ENCODE results near the gene EEIG1. TPM values are rescaled to one million over a fixed set of nuclear protein-coding genes. Genes with fewer than 3 reads are reported as not detected.
A peak's percentile ranks its signal among the peaks of the same experiment; 100 is the strongest.

The EEIG1 gene
- total RNA-seq, 1 experiment from 2014 or later: 52.3 TPM

DNA sequence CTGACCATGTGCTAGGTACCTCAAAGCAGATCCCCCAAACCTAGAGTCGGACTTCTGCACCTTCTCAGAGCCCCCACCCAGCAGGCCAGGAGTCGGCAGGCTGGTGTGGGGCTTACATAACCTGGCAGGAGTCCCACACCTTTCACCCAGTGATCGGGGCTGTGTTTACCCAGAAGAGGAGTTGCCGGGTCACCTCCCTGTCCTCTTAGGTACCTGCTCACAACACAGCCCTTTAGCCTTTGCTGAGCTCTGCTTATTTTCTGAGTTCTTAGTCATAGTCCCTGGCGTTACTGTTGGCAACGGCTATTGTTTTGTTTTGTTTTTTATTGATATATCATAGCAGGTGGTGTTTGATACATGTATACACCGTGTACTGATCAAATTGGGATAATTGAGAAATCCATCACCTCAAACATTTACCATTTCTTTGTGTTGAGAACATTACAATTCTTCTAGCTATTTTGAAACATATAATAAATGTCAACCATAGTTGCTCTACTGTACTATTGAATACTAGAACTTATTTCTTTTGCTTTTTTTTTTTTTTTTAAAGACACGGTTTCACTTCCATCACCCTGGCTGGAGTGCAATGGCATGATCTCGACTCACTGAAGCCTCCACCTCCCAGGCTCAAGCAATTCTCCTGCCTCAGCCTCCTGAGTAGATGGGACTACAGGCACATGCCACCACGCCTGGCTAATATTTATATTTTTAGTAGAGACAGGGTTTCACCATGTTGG lies 10.4 kb upstream of the EEIG1 start:
- Histone ChIP-seq H3K9ac (ENCODE audit: extremely low read depth, insufficient read length, low read length) (no peak overlapping the region), H3K18ac (ENCODE audit: insufficient read length, low read depth, low read length) (no peak overlapping the region), H2BK20ac (ENCODE audit: low read depth, low read length, poor library complexity, severe bottlenecking) (no peak overlapping the region), H3K27me3 (ENCODE audit: insufficient read depth, low read length) (no peaks in the 10 kb centered on the region), H4K20me1 (ENCODE audit: control insufficient read depth, insufficient read depth, insufficient read length) (no peaks in the 10 kb centered on the region), H4K91ac (ENCODE audit: insufficient read length, low read depth, low read length) (no peak overlapping the region), H2BK120ac (ENCODE audit: low read depth, low read length, poor library complexity, severe bottlenecking) (no peak overlapping the region), H3K4me1 (ENCODE audit: insufficient read depth, low read length) (no peaks in the 10 kb centered on the region), H2BK15ac (ENCODE audit: low read depth, low read length) (no peak overlapping the region), H3K56ac (ENCODE audit: insufficient read length, low read depth, low read length) (no peak overlapping the region), H3K79me1 (ENCODE audit: insufficient read depth, low read depth, low read length, poor library complexity, severe bottlenecking) (no peaks in the 10 kb centered on the region), H4K5ac (ENCODE audit: insufficient read length, low read depth, low read length) (no peak overlapping the region), H2AFZ (ENCODE audit: low read length) (no peak overlapping the region), H3K23me2 (ENCODE audit: insufficient read length, low read depth, low read length, poor library complexity, severe bottlenecking) (no peaks in the 10 kb centered on the region), H2AK5ac (ENCODE audit: insufficient read length, low read length) (no peak overlapping the region), H3K23ac (ENCODE audit: insufficient read length, low read depth, low read length) (no peak overlapping the region), H3K27ac (ENCODE audit: insufficient read length, low read depth, low read length) (no peak overlapping the region), H3T11ph (ENCODE audit: low read length) (no peak overlapping the region), H4K8ac (replicated peaks; ENCODE audit: insufficient read length, low read depth, low read length) (no peak overlapping the region), H2BK12ac (ENCODE audit: insufficient read length, low read depth, low read length) (no peak overlapping the region), H3K4ac (ENCODE audit: low read depth, low read length) (no peak overlapping the region), H3K14ac (ENCODE audit: insufficient read depth, low read length) (no peak overlapping the region; the same call in 1 of the 2 replicates), H3K4me2 (ENCODE audit: insufficient read depth, insufficient read length, low read length) (no peak overlapping the region), H2BK5ac (ENCODE audit: insufficient read length, low read length) (no peak overlapping the region), H3K79me2 (ENCODE audit: insufficient read depth, low read length) (no peaks in the 10 kb centered on the region), H3K9me3 (ENCODE audit: control insufficient read depth, low read depth, low read length) (no peaks in the 10 kb centered on the region)
- no peaks in the 10 kb centered on the region for H3K9me3 Mint-ChIP-seq
- no peak for DNase-seq
- TF ChIP-seq, protein P1, sequence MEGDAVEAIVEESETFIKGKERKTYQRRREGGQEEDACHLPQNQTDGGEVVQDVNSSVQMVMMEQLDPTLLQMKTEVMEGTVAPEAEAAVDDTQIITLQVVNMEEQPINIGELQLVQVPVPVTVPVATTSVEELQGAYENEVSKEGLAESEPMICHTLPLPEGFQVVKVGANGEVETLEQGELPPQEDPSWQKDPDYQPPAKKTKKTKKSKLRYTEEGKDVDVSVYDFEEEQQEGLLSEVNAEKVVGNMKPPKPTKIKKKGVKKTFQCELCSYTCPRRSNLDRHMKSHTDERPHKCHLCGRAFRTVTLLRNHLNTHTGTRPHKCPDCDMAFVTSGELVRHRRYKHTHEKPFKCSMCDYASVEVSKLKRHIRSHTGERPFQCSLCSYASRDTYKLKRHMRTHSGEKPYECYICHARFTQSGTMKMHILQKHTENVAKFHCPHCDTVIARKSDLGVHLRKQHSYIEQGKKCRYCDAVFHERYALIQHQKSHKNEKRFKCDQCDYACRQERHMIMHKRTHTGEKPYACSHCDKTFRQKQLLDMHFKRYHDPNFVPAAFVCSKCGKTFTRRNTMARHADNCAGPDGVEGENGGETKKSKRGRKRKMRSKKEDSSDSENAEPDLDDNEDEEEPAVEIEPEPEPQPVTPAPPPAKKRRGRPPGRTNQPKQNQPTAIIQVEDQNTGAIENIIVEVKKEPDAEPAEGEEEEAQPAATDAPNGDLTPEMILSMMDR (conservative IDR thresholded peaks at IDR 0.05): no peak
- peaks cover 1% of the 10 kb centered on the region; the same call in 1 of the 2 replicates for H3K27me3 Mint-ChIP-seq (ENCODE audit: low read depth)
- H3K27ac Mint-ChIP-seq: peak overlapping the region in 1 of 3 experiments; percentile 2; a peak in 1 of 7 replicates
- H3K4me3 Mint-ChIP-seq: no peak overlapping the region
- no peaks in the 10 kb centered on the region for H3K36me3 Mint-ChIP-seq (ENCODE audit: insufficient read depth in 1 of 3, low read depth in 3 of 3)
- H3K4me1 Mint-ChIP-seq: no peaks in the 10 kb centered on the region
- WGBS (ENCODE audit: extremely low coverage, insufficient read length, low lambda C conversion rate): no CpG with 5 or more reads among the region's 10 CpGs

Measured in H9 (cell line).